LNCAP (cell line): ENCODE measurements around the gene KAT6B.

Experiments
- CTCF ChIP-seq: fragments of 450-650 bp; IDR thresholded peaks from 2 replicates; pipeline ENCODE4 v1.5.1; 2017; ENCODE audit warnings: mild to moderate bottlenecking

Gene KAT6B

GRCh38 chr10:74887614-74888284 is 61.3 kb downstream of the KAT6B start:
- no peak for TF ChIP-seq CTCF

GRCh38 chr10:74888962-74889661 is 62.7 kb downstream of the KAT6B start:
- no peak for TF ChIP-seq CTCF

GRCh38 chr10:74889662-74889998 is 63.2 kb downstream of the KAT6B start:
- no peak for TF ChIP-seq CTCF

- no peak for TF ChIP-seq CTCF
Observed at GRCh38 chr10:74890460-74890859, 64.1 kb downstream of the KAT6B start.

GRCh38 chr10:74891053-74891452 is 64.7 kb downstream of the KAT6B start:
- TF ChIP-seq CTCF = no peak

- no peak for TF ChIP-seq CTCF
Observed at GRCh38 chr10:74892839-74893238, 66.4 kb downstream of the KAT6B start.

- no peak for TF ChIP-seq CTCF
Observed at GRCh38 chr10:74896788-74897527, 70.6 kb downstream of the KAT6B start.
